ENCODE data around the gene PCSK2.

Gene PCSK2

DNA sequence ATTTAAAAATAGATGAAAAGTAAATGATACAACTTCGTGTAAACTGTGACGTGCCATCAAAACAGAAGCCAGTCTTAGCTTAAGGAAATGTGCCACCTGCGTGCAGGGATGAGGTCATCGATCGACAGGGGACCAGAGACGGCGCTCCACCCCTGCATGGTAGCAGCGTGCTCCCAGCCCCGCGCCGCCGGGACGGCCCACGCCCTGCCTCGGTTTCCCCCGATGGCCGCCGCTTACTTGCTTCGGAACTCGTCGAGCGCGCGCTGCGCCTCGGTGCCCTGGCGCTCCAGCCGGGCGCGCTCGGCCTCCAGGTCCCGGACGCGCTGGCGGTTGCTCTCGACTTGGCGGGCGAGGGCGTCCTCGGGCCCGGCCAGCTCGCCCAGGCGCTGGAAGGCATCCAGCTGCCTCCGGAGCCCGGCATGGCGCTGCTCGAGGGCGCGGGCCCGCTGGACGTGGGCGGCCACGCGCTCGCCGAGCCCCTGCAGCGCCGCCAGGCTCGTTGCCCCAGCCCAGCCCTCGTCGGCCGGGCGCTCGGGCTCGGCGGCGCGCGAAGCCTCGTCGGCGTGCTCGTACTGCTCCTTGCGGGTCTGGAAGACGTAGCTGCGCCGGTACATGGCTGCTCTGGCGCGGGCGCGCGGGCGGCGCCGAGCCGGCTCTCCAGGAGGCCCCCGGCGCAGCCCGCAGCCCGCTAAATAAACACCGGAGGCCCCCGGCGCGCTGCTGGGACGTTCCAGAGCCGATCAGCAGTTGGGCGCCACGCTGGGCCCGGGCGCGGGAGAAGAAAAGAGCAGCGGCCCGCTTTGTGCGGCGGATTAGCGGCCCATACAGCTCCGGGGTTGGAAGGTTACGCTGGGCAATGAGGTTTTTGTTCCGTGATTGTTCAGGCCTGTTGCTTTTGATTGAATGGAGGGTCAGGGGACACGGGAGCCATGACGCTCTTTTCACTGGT is 304.1 kb downstream of the PCSK2 start, which contains the start of gene BFSP1:
TSS of gene BFSP1 (minus strand) at position 664 of the 949 bp plus-strand sequence. CDS start at position 614, 50 bp downstream.
- peak in 2 of 3 experiments; percentile 14 to 28 for DNase-seq (ENCODE audit: low read depth in 2 of 3, low spot score in 2 of 3)

- no peak for DNase-seq (ENCODE audit: low read depth in 2 of 3, low spot score in 2 of 3)
Observed at GRCh38 chr20:17531665-17532025, 304.8 kb downstream of the PCSK2 start.

GRCh38 chr20:17533396-17533795 is 306.6 kb downstream of the PCSK2 start:
- no peak for DNase-seq (ENCODE audit: low read depth in 2 of 3, low spot score in 2 of 3)

GRCh38 chr20:17534077-17534476 is 307.2 kb downstream of the PCSK2 start:
- DNase-seq (ENCODE audit: low read depth in 2 of 3, low spot score in 2 of 3): no peak
